Stimulated activated CD8-positive, alpha-beta memory T cell treated with anti-CD3 and anti-CD28 coated beads, Interleukin-12 subunit alpha, Interleukin-12 subunit beta, amount 100 ng/mL, for 24 hours (primary cell): ENCODE data around the gene ARID1B.

ENCODE experiments used
- DNase-seq: peaks from one replicate; pipeline ENCODE4 v3.0.0-alpha.2; 2020; ENCODE audit errors: extremely low read depth

The ARID1B gene

GRCh38 chr6:156822747-156823206 is 45.6 kb downstream of the ARID1B start:
- no peak for DNase-seq

- no peak for DNase-seq
Observed at GRCh38 chr6:156824142-156824541, 47.0 kb downstream of the ARID1B start.

- DNase-seq: no peak
Observed at GRCh38 chr6:156825475-156825874, 48.3 kb downstream of the ARID1B start.

- no peak for DNase-seq
Observed at GRCh38 chr6:156826290-156826955, 49.2 kb downstream of the ARID1B start.

- DNase-seq: no peak
Observed at GRCh38 chr6:156827382-156827781, 50.2 kb downstream of the ARID1B start.

GRCh38 chr6:156828280-156828703 is 51.1 kb downstream of the ARID1B start:
- DNase-seq: no peak

- DNase-seq: no peak
Observed at GRCh38 chr6:156830126-156830525, 52.9 kb downstream of the ARID1B start.

- no peak for DNase-seq
Observed at GRCh38 chr6:156832231-156832647, 55.1 kb downstream of the ARID1B start.

GRCh38 chr6:156832669-156833068 is 55.5 kb downstream of the ARID1B start:
- DNase-seq: no peak

- no peak for DNase-seq
Observed at GRCh38 chr6:156833755-156834154, 56.6 kb downstream of the ARID1B start.

- no peak for DNase-seq
Observed at GRCh38 chr6:156839129-156839528, 62.0 kb downstream of the ARID1B start.

- no peak for DNase-seq
Observed at GRCh38 chr6:156839591-156840001, 62.4 kb downstream of the ARID1B start.

- no peak for DNase-seq
Observed at GRCh38 chr6:156840136-156840535, 63.0 kb downstream of the ARID1B start.

GRCh38 chr6:156840606-156841005 is 63.4 kb downstream of the ARID1B start:
- no peak for DNase-seq

GRCh38 chr6:156841508-156841907 is 64.3 kb downstream of the ARID1B start:
- DNase-seq: no peak

GRCh38 chr6:156842598-156843250 is 65.5 kb downstream of the ARID1B start:
- no peak for DNase-seq

GRCh38 chr6:156844089-156844488 is 66.9 kb downstream of the ARID1B start:
- no peak for DNase-seq

- DNase-seq: no peak
Observed at GRCh38 chr6:156845454-156846155, 68.4 kb downstream of the ARID1B start.

- no peak for DNase-seq
Observed at GRCh38 chr6:156846845-156847599, 69.8 kb downstream of the ARID1B start.

- no peak for DNase-seq
Observed at GRCh38 chr6:156848123-156848522, 70.9 kb downstream of the ARID1B start.

GRCh38 chr6:156848533-156848932 is 71.4 kb downstream of the ARID1B start:
- DNase-seq: no peak

GRCh38 chr6:156849806-156850205 is 72.6 kb downstream of the ARID1B start:
- no peak for DNase-seq
